Measurements from ENCODE around the gene LILRB2. TPM values are rescaled to one million over a fixed set of nuclear protein-coding genes. Genes with fewer than 3 reads are reported as not detected.

Gene LILRB2
- polyA plus RNA-seq, 1 experiment: not detected

GRCh38 chr19:54311486-54311885 lies 30.6 kb upstream of the LILRB2 start:
- Histone ChIP-seq H3K36me3 (ENCODE audit: control insufficient read depth, insufficient read depth, low read length) (no peaks in the 10 kb centered on the region), H3K4me3 (ENCODE audit: low read depth, low read length) (no peak overlapping the region), H3K27me3 (ENCODE audit: control insufficient read depth, insufficient read depth, low read length) (no peaks in the 10 kb centered on the region)
- ChIA-PET POLR2A (no interaction called here), CTCF (interaction anchor here (2.2 kb wide), 1 partner anchor 14 kb away, joined by 6 read pairs; no protein-coding TSS in a partner anchor)
- DNase-seq (ENCODE audit: low read depth): no peak
- TF ChIP-seq CTCF (IDR thresholded peaks at IDR 0.05; ENCODE audit: insufficient read depth, low read depth, low read length): no peak

GRCh38 chr19:54310543-54310942 lies 29.6 kb upstream of the LILRB2 start:
- no peaks in the 10 kb centered on the region for H3K27me3 ChIP-seq (ENCODE audit: control insufficient read depth, insufficient read depth, low read length)
- H3K36me3 ChIP-seq (ENCODE audit: control insufficient read depth, insufficient read depth, low read length): no peaks in the 10 kb centered on the region
- no peak overlapping the region for H3K4me3 ChIP-seq (ENCODE audit: low read depth, low read length)
- no peak for DNase-seq (ENCODE audit: low read depth)
- TF ChIP-seq CTCF (IDR thresholded peaks at IDR 0.05; ENCODE audit: insufficient read depth, low read depth, low read length): no peak
- POLR2A ChIA-PET: no interaction called here
- CTCF ChIA-PET: interaction anchor here (1.3 to 2.2 kb wide), 2 partner anchors 13 to 15 kb away, joined by 5 to 6 read pairs; no protein-coding TSS in a partner anchor

GRCh38 chr19:54309811-54310210 lies 28.9 kb upstream of the LILRB2 start:
- ChIA-PET CTCF (interaction anchor here (1.3 to 2.2 kb wide), 2 partner anchors 14 to 16 kb away, joined by 5 to 6 read pairs; no protein-coding TSS in a partner anchor), POLR2A (no interaction called here)
- TF ChIP-seq CTCF (IDR thresholded peaks at IDR 0.05; ENCODE audit: insufficient read depth, low read depth, low read length): no peak
- H3K27me3 ChIP-seq (ENCODE audit: control insufficient read depth, insufficient read depth, low read length): no peaks in the 10 kb centered on the region
- H3K36me3 ChIP-seq (ENCODE audit: control insufficient read depth, insufficient read depth, low read length): no peaks in the 10 kb centered on the region
- no peak overlapping the region for H3K4me3 ChIP-seq (ENCODE audit: low read depth, low read length)
- DNase-seq (ENCODE audit: low read depth): no peak

- H3K4me3 ChIP-seq (ENCODE audit: low read depth, low read length): no peak overlapping the region
- no peak for DNase-seq (ENCODE audit: low read depth)
- ChIA-PET CTCF (no interaction called here), POLR2A (no interaction called here)
- H3K27me3 ChIP-seq (ENCODE audit: control insufficient read depth, insufficient read depth, low read length): no peaks in the 10 kb centered on the region
- TF ChIP-seq CTCF (IDR thresholded peaks at IDR 0.05; ENCODE audit: insufficient read depth, low read depth, low read length): no peak
- no peaks in the 10 kb centered on the region for H3K36me3 ChIP-seq (ENCODE audit: control insufficient read depth, insufficient read depth, low read length)
Measured at GRCh38 chr19:54307389-54308020, 26.6 kb upstream of the LILRB2 start.

GRCh38 chr19:54305141-54305540 lies 24.2 kb upstream of the LILRB2 start:
- ChIA-PET POLR2A (no interaction called here), CTCF (interaction anchor here (0.5 kb wide), 1 partner anchor 128 kb away, joined by 3 read pairs; no protein-coding TSS in a partner anchor)
- TF ChIP-seq CTCF (IDR thresholded peaks at IDR 0.05; ENCODE audit: insufficient read depth, low read depth, low read length): no peak

More at GRCh38 chr19:54305141-54305540, 24.2 kb upstream of the LILRB2 start:
- H3K36me3 ChIP-seq (ENCODE audit: control insufficient read depth, insufficient read depth, low read length): no peaks in the 10 kb centered on the region
- H3K4me3 ChIP-seq (ENCODE audit: low read depth, low read length): no peak overlapping the region
- no peak for DNase-seq (ENCODE audit: low read depth)
- no peaks in the 10 kb centered on the region for H3K27me3 ChIP-seq (ENCODE audit: control insufficient read depth, insufficient read depth, low read length)
